Esophagus muscularis mucosa (tissue), 4 donors: ENCODE results near the gene KCNH1. TPM values are rescaled to one million over a fixed set of nuclear protein-coding genes. Genes with fewer than 3 reads are reported as not detected.
"Not testable (repeated sequence)": the region's sequence is repeated elsewhere in the genome, so short reads cannot be mapped to it uniquely, and the experiment has no call there.

Experiments
- DNase-seq: peaks from one replicate; pipeline ENCODE4 v3.0.0-alpha.2; 2017; ENCODE audit errors: extremely low spot score
- H3K27ac ChIP-seq, 4 donors: fragments of 200-600 bp; sonication (generic); replicated peaks in 1 of 4; 1 replicate in 3 of 4; 2 replicates in 1 of 4; pipeline ENCODE4 v1.5.1; 2016 to 2019; ENCODE audit warnings: mild to moderate bottlenecking in 1 of 4
- H3K27me3 ChIP-seq, 4 donors: fragments of 200-600 bp; sonication (generic); one replicate each; pipeline versions ENCODE4 v1.5.1 to v1.6.0; 2016 to 2019
- H3K36me3 ChIP-seq, 4 donors: fragments of 200-600 bp; sonication (generic); one replicate each; pipeline ENCODE4 v1.5.1; 2016 to 2019
- H3K4me1 ChIP-seq, 4 donors: fragments of 200-600 bp; sonication (generic); one replicate each; pipeline ENCODE4 v1.5.1; 2016 to 2019
- H3K4me3 ChIP-seq, 4 donors: fragments of 200-600 bp; sonication (generic); 1 replicate in 2 of 4; 2 replicates in 2 of 4; pipeline ENCODE4 v1.5.1; 2016 to 2019; ENCODE audit warnings: mild to moderate bottlenecking in 4 of 4, moderate library complexity in 1 of 4
- H3K9me3 ChIP-seq, 4 donors: fragments of 200-600 bp; sonication (generic); 1 replicate in 3 of 4; 2 replicates in 1 of 4; pipeline ENCODE4 v1.5.1; 2016 to 2019
- CTCF ChIP-seq, 3 experiments: fragments of 200-600 bp in 2 of 3; fragments of 450-650 bp in 1 of 3; sonication (generic) in 2 of 3; IDR thresholded peaks; one replicate each; pipeline ENCODE4 v1.5.1; 2017 to 2019; ENCODE audit warnings: antibody characterized with exemption in 3 of 3, mild to moderate bottlenecking in 2 of 3, moderate library complexity in 1 of 3
- EP300 ChIP-seq: sonication (generic); formaldehyde crosslinking; IDR thresholded peaks from one replicate; pipeline ENCODE4 v1.6.1; 2017; ENCODE audit warnings: antibody characterized with exemption
- POLR2A ChIP-seq: fragments of 450-650 bp; IDR thresholded peaks from one replicate; pipeline ENCODE4 v1.6.1; 2017; ENCODE audit warnings: antibody characterized with exemption, moderate library complexity, mild to moderate bottlenecking, low read depth
- POLR2AphosphoS5 ChIP-seq, 2 donors: sonication (generic); formaldehyde crosslinking; IDR thresholded peaks; one replicate each; pipeline ENCODE4 v1.6.1; 2017; ENCODE audit warnings: antibody characterized with exemption in 2 of 2
- WGBS: methylation state at CpG from one replicate; pipeline ENCODE4 v1.1.5; 2018; 5-methylcytosine and 5-hydroxymethylcytosine counted together
- intact Hi-C: fragments of 100-400 bp; cut with DNase I; formaldehyde crosslinking; loops from one replicate; pipeline ENCODE4 v1.15.1; 2023
- total RNA-seq, 4 donors: library from RNA; depleted of rRNA; stranded (reverse); fragments of >200 nt; gene quantifications; one replicate each; pipeline versions ENCODE4 v1.1.0 to v1.2.1, GENCODE V29; 2016

The KCNH1 gene
- total RNA-seq, 4 donors from 2014 or later, result 0.11 to 0.78 (median 0.46) TPM

- H3K9me3 ChIP-seq, result no peaks in the 10 kb centered on the region
- H3K4me3 ChIP-seq, result no peak overlapping the region
- H3K27ac ChIP-seq, result no peak overlapping the region
- intact Hi-C loops, result no loop called here
- peak; percentile 42 for DNase-seq
- peaks cover 0 to 5% (median 0%) of the 10 kb centered on the region in 4 donors for H3K27me3 ChIP-seq
- no peaks in the 10 kb centered on the region for H3K4me1 ChIP-seq
- H3K36me3 ChIP-seq, result no peaks in the 10 kb centered on the region
- TF ChIP-seq POLR2A (no peak), EP300 (no peak), POLR2AphosphoS5 (IDR thresholded peaks at IDR 0.05) (no peak), CTCF (IDR thresholded peaks at IDR 0.05) (no peak)
- 67% methylated on average over 5 of the region's 5 CpGs for WGBS
Observed at GRCh38 chr1:211092955-211093354, 41.0 kb downstream of the KCNH1 start.

- Histone ChIP-seq H3K4me3 (no peak overlapping the region), H3K36me3 (no peaks in the 10 kb centered on the region), H3K27ac (no peak overlapping the region), H3K4me1 (no peaks in the 10 kb centered on the region), H3K27me3 (peaks cover 0 to 5% (median 0%) of the 10 kb centered on the region in 4 donors), H3K9me3 (no peaks in the 10 kb centered on the region)
- intact Hi-C loops, result no loop called here
- DNase-seq, result no peak
- TF ChIP-seq POLR2A (no peak), CTCF (IDR thresholded peaks at IDR 0.05) (no peak), POLR2AphosphoS5 (IDR thresholded peaks at IDR 0.05) (no peak), EP300 (no peak)
- 71% methylated on average over 2 of the region's 2 CpGs for WGBS
Observed at GRCh38 chr1:211091867-211092266, 42.1 kb downstream of the KCNH1 start.

GRCh38 chr1:211089536-211089935 lies 44.4 kb downstream of the KCNH1 start:
- TF ChIP-seq CTCF (IDR thresholded peaks at IDR 0.05) (no peak), EP300 (no peak), POLR2A (no peak), POLR2AphosphoS5 (IDR thresholded peaks at IDR 0.05) (no peak)
- Histone ChIP-seq H3K36me3 (no peaks in the 10 kb centered on the region), H3K4me1 (no peaks in the 10 kb centered on the region), H3K4me3 (no peak overlapping the region), H3K27me3 (peaks cover 0 to 4% (median 0%) of the 10 kb centered on the region in 4 donors), H3K9me3 (no peaks in the 10 kb centered on the region), H3K27ac (no peak overlapping the region)
- intact Hi-C loops, result no loop called here
- 76% methylated on average over 2 of the region's 2 CpGs for WGBS
- peak; percentile 72 for DNase-seq

GRCh38 chr1:211088156-211088555 lies 45.8 kb downstream of the KCNH1 start:
- no peak overlapping the region for H3K27ac ChIP-seq
- no peaks in the 10 kb centered on the region for H3K9me3 ChIP-seq
- no peaks in the 10 kb centered on the region for H3K4me1 ChIP-seq
- DNase-seq, result no peak
- TF ChIP-seq CTCF (IDR thresholded peaks at IDR 0.05), result no peak
- no peak for TF ChIP-seq POLR2A
- no peak for TF ChIP-seq EP300
- no peak for TF ChIP-seq POLR2AphosphoS5 (IDR thresholded peaks at IDR 0.05)
- no peak overlapping the region for H3K4me3 ChIP-seq
- intact Hi-C loops, result no loop called here
- WGBS, result 69% methylated on average over 1 of the region's 1 CpG
- H3K27me3 ChIP-seq, result no peaks in the 10 kb centered on the region
- H3K36me3 ChIP-seq, result no peaks in the 10 kb centered on the region

GRCh38 chr1:211082824-211083223 lies 51.1 kb downstream of the KCNH1 start:
- DNase-seq, result no peak
- Histone ChIP-seq H3K27me3 (no peaks in the 10 kb centered on the region), H3K9me3 (no peaks in the 10 kb centered on the region), H3K27ac (no peak overlapping the region), H3K4me3 (no peak overlapping the region), H3K36me3 (no peaks in the 10 kb centered on the region), H3K4me1 (no peaks in the 10 kb centered on the region)
- WGBS, result 67% methylated on average over 3 of the region's 5 CpGs
- TF ChIP-seq EP300 (no peak), POLR2AphosphoS5 (IDR thresholded peaks at IDR 0.05) (no peak), POLR2A (no peak), CTCF (IDR thresholded peaks at IDR 0.05) (no peak)
- intact Hi-C loops, result no loop called here

GRCh38 chr1:211081447-211081846 lies 52.5 kb downstream of the KCNH1 start:
- H3K4me1 ChIP-seq, DNase-seq, intact Hi-C loops, H3K36me3 ChIP-seq, H3K4me3 ChIP-seq, H3K27ac ChIP-seq, H3K27me3 ChIP-seq, H3K9me3 ChIP-seq: not testable (repeated sequence)
- WGBS, result 90% methylated on average over 5 of the region's 5 CpGs
